Measurements from ENCODE around the gene DNAJA3.

DNA sequence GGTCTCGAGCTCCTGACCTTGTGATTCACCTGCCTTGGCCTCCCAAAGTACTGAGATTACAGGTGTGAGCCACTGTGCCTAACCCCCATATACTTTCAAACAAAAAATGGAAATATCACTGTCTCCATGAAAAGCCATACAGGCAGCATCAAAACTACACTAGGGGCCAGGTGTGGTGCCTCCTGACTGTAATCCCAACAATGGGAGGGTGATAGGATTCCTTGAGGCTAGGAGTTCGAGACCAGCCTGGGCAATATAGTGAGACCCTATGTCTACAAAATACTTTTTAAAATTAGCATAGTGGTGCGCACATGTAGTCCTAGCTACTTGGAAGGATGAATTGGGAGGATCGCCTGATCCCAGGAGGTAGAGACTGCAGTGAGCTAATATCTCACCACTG is 66.2 kb downstream of the DNAJA3 start:
- TF ChIP-seq, protein P1, sequence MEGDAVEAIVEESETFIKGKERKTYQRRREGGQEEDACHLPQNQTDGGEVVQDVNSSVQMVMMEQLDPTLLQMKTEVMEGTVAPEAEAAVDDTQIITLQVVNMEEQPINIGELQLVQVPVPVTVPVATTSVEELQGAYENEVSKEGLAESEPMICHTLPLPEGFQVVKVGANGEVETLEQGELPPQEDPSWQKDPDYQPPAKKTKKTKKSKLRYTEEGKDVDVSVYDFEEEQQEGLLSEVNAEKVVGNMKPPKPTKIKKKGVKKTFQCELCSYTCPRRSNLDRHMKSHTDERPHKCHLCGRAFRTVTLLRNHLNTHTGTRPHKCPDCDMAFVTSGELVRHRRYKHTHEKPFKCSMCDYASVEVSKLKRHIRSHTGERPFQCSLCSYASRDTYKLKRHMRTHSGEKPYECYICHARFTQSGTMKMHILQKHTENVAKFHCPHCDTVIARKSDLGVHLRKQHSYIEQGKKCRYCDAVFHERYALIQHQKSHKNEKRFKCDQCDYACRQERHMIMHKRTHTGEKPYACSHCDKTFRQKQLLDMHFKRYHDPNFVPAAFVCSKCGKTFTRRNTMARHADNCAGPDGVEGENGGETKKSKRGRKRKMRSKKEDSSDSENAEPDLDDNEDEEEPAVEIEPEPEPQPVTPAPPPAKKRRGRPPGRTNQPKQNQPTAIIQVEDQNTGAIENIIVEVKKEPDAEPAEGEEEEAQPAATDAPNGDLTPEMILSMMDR (IDR thresholded peaks at IDR 0.05; ENCODE audit: extremely low read depth in 1 of 2, insufficient read depth in 1 of 2, low read depth in 1 of 2, low read length in 2 of 2), result no peak
- TF ChIP-seq POLR2A (IDR thresholded peaks at IDR 0.05; ENCODE audit: low read depth, low read length), result no peak
- TF ChIP-seq, protein P2, sequence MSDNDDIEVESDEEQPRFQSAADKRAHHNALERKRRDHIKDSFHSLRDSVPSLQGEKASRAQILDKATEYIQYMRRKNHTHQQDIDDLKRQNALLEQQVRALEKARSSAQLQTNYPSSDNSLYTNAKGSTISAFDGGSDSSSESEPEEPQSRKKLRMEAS (IDR thresholded peaks at IDR 0.05; ENCODE audit: insufficient read depth, insufficient read length), result no peak
- TF ChIP-seq EZH2 (IDR thresholded peaks at IDR 0.05; ENCODE audit: borderline replicate concordance, low read depth, low read length, severe bottlenecking), result no peak
- TF ChIP-seq POLR2AphosphoS5 (IDR thresholded peaks at IDR 0.05; ENCODE audit: insufficient read depth, low read depth, low read length), result no peak
- no peak for TF ChIP-seq GATA2 (IDR thresholded peaks at IDR 0.05; ENCODE audit: insufficient read depth, insufficient read length, low read depth, low read length)
- no peak for TF ChIP-seq FOS (IDR thresholded peaks at IDR 0.05; ENCODE audit: borderline replicate concordance, insufficient read depth, low read length)
- TF ChIP-seq JUN (IDR thresholded peaks at IDR 0.05; ENCODE audit: borderline replicate concordance, insufficient read depth, insufficient read length, low read depth), result no peak

Measured in endothelial cell of umbilical vein (primary cell).